ENCODE results near the gene ZNF219.

DNA sequence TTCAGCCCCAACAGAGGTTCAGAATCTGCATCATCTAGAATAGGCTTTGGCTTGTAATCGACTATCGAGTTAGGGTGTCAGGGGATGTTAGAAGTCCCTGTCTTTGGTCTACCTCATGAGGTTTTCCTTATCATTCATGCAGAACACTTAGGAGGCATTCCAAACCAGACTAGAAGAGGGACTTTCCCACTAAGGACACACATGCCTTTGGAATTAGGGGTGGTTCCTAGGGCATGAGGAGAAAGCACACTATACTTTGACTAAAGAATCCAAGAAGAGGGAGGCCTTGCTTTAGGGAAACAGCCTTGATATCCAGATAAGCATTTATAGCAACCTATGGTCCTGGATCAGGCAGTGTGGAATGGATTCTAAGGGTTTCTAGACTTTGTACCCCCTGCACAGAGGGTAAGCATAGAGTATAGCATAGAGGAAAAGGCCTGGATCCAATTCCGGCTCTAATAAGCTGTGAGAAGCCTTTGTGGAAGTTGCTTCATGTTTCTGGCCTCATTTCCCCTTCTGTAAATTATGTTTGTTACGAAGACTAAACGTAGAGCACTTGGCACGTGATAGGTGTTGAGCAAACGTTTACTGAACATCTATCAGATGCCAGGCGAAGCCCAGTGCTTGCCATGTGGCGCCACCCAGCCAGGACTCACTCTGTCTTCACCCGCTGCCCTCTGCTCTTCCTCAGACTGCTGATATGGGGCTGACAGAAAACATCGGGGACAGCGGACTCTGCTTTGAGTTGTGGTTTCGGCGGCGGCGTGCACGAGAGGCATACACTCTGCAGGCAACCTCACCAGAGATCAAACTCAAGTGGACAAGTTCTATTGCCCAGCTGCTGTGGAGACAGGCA, 13.2 kb downstream of the ZNF219 start:
- TF ChIP-seq GATA3 (IDR thresholded peaks at IDR 0.05; ENCODE audit: low read depth, low read length) (no peak), GATA2 (IDR thresholded peaks at IDR 0.05; ENCODE audit: low read depth, low read length) (no peak)

All from SH-SY5Y (cell line).